ACC112 (cell line): ENCODE results near the gene PHKA2.

Experiments
- H2AFZ ChIP-seq: fragments of 200-600 bp; sonication (generic); one replicate; pipeline ENCODE4 v1.6.0; 2017; ENCODE audit warnings: antibody characterized with exemption, low read length; ENCODE audit not compliant: unreplicated experiment
- H3K27ac ChIP-seq: fragments of 200-600 bp; sonication (generic); 2 replicates; pipeline ENCODE4 v1.5.1; 2014; ENCODE audit warnings: low read depth, mild to moderate bottlenecking, antibody characterized with exemption, low read length, moderate library complexity
- H3K27me3 ChIP-seq: fragments of 200-600 bp; sonication (generic); 2 replicates; pipeline ENCODE4 v1.6.1; 2014; ENCODE audit warnings: mild to moderate bottlenecking, antibody characterized with exemption, low read length, moderate library complexity, mixed read lengths; ENCODE audit not compliant: insufficient read depth
- H3K36me3 ChIP-seq: fragments of 200-600 bp; sonication (generic); 2 replicates; pipeline ENCODE4 v1.6.1; 2016; ENCODE audit warnings: mild to moderate bottlenecking, antibody characterized with exemption, low read length, moderate library complexity, mixed read lengths; ENCODE audit not compliant: insufficient read depth
- H3K4me1 ChIP-seq: fragments of 200-600 bp; sonication (generic); one replicate; pipeline ENCODE4 v1.6.1; 2016; ENCODE audit warnings: low read length, mixed read lengths; ENCODE audit not compliant: insufficient read depth, unreplicated experiment, control insufficient read depth
- H3K4me3 ChIP-seq: fragments of 200-600 bp; sonication (generic); 2 replicates; pipeline ENCODE4 v1.5.1; 2014; ENCODE audit warnings: mild to moderate bottlenecking, low read depth, low read length
- H3K79me2 ChIP-seq: fragments of 200-600 bp; sonication (generic); one replicate; pipeline ENCODE4 v1.6.0; 2016; ENCODE audit warnings: low read length; ENCODE audit not compliant: control insufficient read depth, unreplicated experiment, insufficient read depth

Gene PHKA2

DNA sequence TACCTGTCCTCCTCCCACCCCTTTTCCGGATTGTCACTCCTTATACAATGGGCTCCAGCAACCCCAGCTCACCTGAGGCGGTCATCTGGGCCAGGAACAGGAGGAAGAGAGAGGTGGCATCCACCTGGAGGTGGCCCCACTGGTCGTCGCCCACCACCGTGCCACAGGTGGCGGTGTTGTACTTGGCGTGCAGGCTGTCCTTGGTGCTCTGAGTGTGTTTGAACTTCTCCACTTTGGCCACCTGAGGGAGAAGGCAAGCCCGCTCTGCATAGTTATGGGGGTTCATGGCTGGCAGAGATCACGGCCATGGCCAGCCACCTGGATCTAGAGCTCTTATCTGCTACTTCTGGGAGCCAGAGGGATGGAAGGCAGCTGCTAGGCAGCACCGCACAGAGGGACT lies 32.9 kb downstream of the PHKA2 start:
- H3K27ac ChIP-seq, result no peak overlapping the region
- H3K79me2 ChIP-seq, result no peaks in the 10 kb centered on the region
- no peaks in the 10 kb centered on the region for H3K27me3 ChIP-seq
- no peak overlapping the region for H2AFZ ChIP-seq
- H3K4me3 ChIP-seq, result no peak overlapping the region
- no peaks in the 10 kb centered on the region for H3K36me3 ChIP-seq
- no peaks in the 10 kb centered on the region for H3K4me1 ChIP-seq

DNA sequence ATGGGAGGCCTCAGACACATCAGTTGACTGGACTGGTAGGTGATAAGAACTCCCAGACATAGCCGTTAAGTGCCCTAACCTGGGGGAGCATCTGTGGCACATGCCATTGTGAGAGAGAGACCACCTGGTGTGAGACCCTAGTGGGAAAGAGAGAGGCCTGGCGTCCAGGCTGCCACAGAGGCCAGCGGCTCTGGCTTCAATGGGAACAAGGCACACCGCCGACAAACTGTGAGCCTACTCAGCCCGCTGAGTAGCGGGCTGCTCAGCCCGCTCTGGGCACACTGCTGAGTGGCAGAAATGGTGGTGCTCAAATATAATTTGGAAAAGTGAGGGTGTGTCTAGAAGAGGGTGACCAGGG lies 34.0 kb downstream of the PHKA2 start:
- Histone ChIP-seq H3K36me3 (no peaks in the 10 kb centered on the region), H3K27me3 (no peaks in the 10 kb centered on the region), H2AFZ (no peak overlapping the region), H3K4me3 (no peak overlapping the region), H3K4me1 (no peaks in the 10 kb centered on the region), H3K27ac (no peak overlapping the region), H3K79me2 (no peaks in the 10 kb centered on the region)

DNA sequence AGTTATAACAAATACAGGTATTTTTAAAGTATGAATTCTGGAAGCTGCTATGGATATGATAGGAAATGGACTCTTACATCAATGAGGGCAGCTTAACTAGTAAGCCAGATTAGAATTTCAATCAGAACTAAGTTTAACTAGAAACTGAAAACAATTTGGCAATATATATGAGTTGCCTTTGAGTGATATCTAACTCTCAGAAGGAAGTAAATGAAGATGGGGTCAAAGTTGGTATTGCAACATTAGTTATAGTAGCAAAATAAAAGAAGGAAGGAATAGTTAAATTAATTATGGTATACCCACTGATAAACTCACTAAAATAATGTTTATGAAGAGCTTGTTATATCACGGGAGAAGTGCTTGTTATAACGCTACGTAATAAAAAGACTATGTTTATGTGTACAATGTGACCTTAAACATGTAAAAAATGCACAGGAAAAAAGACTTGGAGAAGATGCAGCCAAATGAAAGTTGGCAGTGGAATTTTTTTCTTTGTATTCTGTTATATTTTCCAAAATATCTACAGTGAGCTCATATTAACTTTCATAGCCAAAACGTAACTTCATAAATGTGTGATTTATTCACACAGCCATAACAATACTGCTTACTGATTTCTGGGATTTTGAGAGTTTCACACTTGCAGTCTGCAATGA lies 34.5 kb downstream of the PHKA2 start:
- Histone ChIP-seq H3K27me3 (no peaks in the 10 kb centered on the region), H3K27ac (no peak overlapping the region), H3K79me2 (no peaks in the 10 kb centered on the region), H2AFZ (no peak overlapping the region), H3K36me3 (no peaks in the 10 kb centered on the region), H3K4me3 (no peak overlapping the region), H3K4me1 (no peaks in the 10 kb centered on the region)

DNA sequence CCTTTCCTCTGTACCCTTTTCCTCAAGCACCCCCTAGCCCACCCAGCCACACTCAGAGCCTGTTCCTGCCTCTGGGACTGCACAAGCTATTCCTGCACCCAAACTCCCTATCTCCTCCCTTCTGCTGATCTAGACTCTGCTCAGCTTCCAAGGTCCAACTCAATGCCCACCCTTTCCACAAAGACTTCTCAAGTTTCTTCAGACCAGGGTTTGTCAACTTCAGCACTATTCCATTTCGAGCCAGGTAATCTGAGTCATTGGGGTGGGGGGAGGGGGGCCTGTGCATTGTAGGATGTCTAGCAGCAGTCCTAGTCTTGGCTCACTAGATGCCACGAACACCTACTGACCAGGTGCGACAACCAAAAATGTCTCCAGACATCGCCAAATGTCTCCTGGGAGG lies 37.3 kb downstream of the PHKA2 start:
- no peaks in the 10 kb centered on the region for H3K36me3 ChIP-seq

DNA sequence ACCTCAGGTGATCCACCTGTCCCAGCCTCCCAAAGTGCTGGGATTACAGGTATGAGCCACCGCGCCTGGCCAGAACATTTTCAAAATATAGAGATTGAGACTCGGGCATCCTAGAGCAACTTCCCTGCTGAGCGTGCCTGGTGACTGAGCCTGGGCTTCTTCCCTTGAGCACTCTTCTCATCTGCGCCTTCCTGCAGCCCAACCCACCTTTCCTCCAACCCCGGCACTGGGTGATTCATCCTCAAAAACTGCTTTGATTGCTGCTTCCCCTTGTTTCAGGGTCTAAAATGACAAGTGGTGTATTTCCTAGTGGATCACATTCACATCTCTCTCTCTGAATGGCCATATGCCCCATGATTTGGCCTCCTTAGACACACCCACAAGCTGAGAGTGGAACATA lies 37.8 kb downstream of the PHKA2 start:
- no peaks in the 10 kb centered on the region for H3K4me1 ChIP-seq
- no peaks in the 10 kb centered on the region for H3K79me2 ChIP-seq
- no peak overlapping the region for H2AFZ ChIP-seq
- no peaks in the 10 kb centered on the region for H3K36me3 ChIP-seq
- H3K27ac ChIP-seq, result no peak overlapping the region
- H3K4me3 ChIP-seq, result no peak overlapping the region
- no peaks in the 10 kb centered on the region for H3K27me3 ChIP-seq

More for the DNA sequence above, 37.3 kb downstream of the PHKA2 start:
- H3K79me2 ChIP-seq, result no peaks in the 10 kb centered on the region
- H3K4me3 ChIP-seq, result no peak overlapping the region
- H3K4me1 ChIP-seq, result no peaks in the 10 kb centered on the region
- no peaks in the 10 kb centered on the region for H3K27me3 ChIP-seq
- no peak overlapping the region for H2AFZ ChIP-seq
- no peak overlapping the region for H3K27ac ChIP-seq

DNA sequence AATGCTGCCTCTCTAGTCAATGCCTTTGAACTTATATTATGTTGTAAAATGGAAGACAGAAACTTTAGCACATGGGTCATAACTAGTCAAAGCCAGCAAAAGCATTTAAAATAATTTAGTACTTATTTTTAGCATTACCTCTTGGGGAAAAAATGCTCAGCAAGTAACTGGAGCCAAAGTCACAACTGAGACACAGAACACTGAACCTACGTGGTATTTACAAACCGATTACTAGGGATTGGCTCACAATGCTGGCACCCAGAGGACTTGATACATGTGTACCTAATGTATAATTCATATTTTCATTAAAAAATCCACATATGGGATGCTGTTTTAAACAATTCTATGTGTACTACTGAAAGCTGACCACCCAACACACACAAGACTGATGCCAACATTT lies 38.4 kb downstream of the PHKA2 start:
- Histone ChIP-seq H3K36me3 (no peaks in the 10 kb centered on the region), H3K27me3 (no peaks in the 10 kb centered on the region), H3K4me3 (no peak overlapping the region)

DNA sequence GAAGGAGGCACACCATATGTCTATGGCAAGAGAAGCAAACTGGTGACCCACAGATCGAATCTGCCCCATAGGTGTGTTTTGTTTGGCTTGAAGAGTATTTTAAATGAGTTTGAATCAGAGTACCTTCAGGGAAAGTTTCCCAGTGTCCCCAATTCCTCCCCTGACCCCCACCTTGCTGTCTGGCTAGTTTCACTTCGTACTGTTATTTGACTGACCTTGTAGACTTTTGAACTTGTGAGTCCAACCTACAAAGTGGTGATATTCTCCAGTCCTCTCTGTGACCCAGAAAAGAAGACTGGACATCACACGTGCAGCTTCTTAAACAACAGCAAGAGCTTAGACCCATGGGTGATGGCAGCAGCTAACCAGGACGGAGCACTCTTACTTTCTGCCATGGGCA lies 39.4 kb downstream of the PHKA2 start:
- H3K79me2 ChIP-seq, result no peaks in the 10 kb centered on the region
- no peaks in the 10 kb centered on the region for H3K4me1 ChIP-seq
- no peak overlapping the region for H2AFZ ChIP-seq
- no peak overlapping the region for H3K27ac ChIP-seq
- no peaks in the 10 kb centered on the region for H3K36me3 ChIP-seq
- H3K27me3 ChIP-seq, result no peaks in the 10 kb centered on the region
- H3K4me3 ChIP-seq, result no peak overlapping the region

More for the DNA sequence above, 38.4 kb downstream of the PHKA2 start:
- no peak overlapping the region for H3K27ac ChIP-seq
- no peak overlapping the region for H2AFZ ChIP-seq
- no peaks in the 10 kb centered on the region for H3K4me1 ChIP-seq
- no peaks in the 10 kb centered on the region for H3K79me2 ChIP-seq

DNA sequence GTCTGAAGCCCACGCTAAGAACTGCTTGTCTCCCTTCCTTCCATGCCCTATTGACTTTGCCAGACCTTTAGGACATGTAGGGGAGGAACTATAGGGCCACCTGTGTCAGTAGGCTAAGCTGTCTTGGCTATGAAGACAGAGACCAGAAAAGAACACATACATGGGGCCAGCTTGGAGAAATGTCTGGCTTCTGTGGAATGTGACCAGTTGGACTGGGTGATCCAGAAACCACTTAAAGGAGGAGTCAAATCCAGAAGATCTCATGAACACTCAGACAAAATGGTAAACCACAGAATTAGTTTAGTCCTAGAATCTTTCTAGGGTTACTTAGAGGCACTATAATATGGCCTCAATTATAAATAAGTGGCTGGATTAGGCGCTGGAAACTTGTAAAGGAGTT lies 42.0 kb downstream of the PHKA2 start:
- 0 out of 2 replicates have a peak, but pooled peaks cover 5% of the 10 kb centered on the region for H3K36me3 ChIP-seq
- no peaks in the 10 kb centered on the region for H3K4me1 ChIP-seq
- no peaks in the 10 kb centered on the region for H3K79me2 ChIP-seq
- no peak overlapping the region for H3K27ac ChIP-seq
- H3K27me3 ChIP-seq, result no peaks in the 10 kb centered on the region
- no peak overlapping the region for H2AFZ ChIP-seq
- H3K4me3 ChIP-seq, result no peak overlapping the region

DNA sequence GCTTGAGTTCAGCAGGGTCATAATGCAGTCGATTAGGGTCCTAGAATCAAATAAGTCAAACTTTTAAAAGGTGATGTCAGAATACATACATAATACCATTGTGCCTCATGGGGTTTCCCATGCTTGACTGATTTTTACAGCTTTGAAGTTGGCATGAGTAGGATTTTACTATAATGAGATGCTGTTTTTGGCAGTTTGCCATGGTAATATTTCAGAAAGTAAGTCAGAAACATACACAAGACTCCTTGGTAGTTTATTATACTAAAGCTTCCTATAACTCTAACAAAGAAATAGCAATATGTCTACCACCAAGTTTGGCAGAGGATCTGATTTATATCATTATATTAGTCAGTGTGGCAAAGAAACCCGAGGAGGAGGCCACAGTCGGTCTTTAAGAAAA lies 45.2 kb downstream of the PHKA2 start:
- 0 out of 2 replicates have a peak, but pooled peaks cover 5% of the 10 kb centered on the region for H3K36me3 ChIP-seq

DNA sequence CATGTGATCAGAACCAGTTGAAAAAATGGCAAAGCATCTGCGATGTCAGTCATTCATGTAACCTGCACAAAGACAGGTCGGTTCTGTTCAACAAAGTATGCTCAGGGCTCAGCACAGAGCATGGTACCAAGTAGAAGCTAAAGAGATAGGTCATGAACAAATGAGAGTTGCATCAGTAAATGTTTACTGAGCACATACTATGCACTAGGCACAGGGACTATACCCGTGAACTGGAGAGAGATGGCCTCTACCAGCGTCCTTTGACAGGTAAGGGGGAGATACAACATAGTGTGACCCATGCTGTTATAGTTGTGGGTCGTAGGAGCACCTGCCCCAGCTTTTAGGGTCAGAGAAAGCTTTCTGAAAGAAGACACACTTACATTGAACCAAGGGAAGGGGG lies 46.7 kb downstream of the PHKA2 start:
- Histone ChIP-seq H3K79me2 (no peaks in the 10 kb centered on the region), H2AFZ (no peak overlapping the region), H3K27ac (no peak overlapping the region), H3K27me3 (no peaks in the 10 kb centered on the region), H3K4me3 (no peak overlapping the region), H3K36me3 (0 out of 2 replicates have a peak, but pooled peaks cover 5% of the 10 kb centered on the region), H3K4me1 (no peaks in the 10 kb centered on the region)

More for the DNA sequence above, 45.2 kb downstream of the PHKA2 start:
- H3K4me3 ChIP-seq, result no peak overlapping the region
- H3K79me2 ChIP-seq, result no peaks in the 10 kb centered on the region
- no peak overlapping the region for H3K27ac ChIP-seq
- H3K4me1 ChIP-seq, result no peaks in the 10 kb centered on the region
- no peak overlapping the region for H2AFZ ChIP-seq
- H3K27me3 ChIP-seq, result no peaks in the 10 kb centered on the region

DNA sequence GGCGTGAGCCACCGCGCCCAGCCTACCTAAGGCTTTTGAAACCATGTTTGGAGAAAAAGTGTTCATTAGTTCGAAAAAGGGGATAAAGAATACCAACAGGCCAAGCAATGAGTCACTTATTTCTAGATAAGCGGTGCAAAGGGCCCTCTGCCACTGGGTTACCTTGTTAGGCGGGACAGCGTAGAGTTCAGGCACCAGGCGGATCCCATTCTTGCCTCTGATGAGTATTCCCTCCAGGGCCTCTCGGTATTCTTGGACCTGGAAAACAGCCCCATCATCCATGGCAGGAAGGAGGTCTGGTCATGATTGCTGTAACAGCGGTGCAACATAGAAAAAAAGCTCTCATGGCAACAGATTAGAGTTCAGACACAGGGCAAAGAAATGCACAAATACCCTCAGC lies 48.0 kb downstream of the PHKA2 start:
- Histone ChIP-seq H3K79me2 (no peaks in the 10 kb centered on the region), H3K4me1 (no peaks in the 10 kb centered on the region), H3K27me3 (no peaks in the 10 kb centered on the region), H3K4me3 (no peak overlapping the region), H3K36me3 (0 out of 2 replicates have a peak, but pooled peaks cover 5% of the 10 kb centered on the region), H2AFZ (no peak overlapping the region), H3K27ac (no peak overlapping the region)
